CD1c-positive myeloid dendritic cell (primary cell): ENCODE measurements around the gene TCHP.
A peak's percentile ranks its signal among the peaks of the same experiment; 100 is the strongest.
"Not testable (repeated sequence)": the region's sequence is repeated elsewhere in the genome, so short reads cannot be mapped to it uniquely, and the experiment has no call there.

Experiments used
- DNase-seq: peaks from one replicate; pipeline ENCODE4 v3.0.0-alpha.2; 2016; ENCODE audit errors: extremely low spot score

Gene TCHP

DNA sequence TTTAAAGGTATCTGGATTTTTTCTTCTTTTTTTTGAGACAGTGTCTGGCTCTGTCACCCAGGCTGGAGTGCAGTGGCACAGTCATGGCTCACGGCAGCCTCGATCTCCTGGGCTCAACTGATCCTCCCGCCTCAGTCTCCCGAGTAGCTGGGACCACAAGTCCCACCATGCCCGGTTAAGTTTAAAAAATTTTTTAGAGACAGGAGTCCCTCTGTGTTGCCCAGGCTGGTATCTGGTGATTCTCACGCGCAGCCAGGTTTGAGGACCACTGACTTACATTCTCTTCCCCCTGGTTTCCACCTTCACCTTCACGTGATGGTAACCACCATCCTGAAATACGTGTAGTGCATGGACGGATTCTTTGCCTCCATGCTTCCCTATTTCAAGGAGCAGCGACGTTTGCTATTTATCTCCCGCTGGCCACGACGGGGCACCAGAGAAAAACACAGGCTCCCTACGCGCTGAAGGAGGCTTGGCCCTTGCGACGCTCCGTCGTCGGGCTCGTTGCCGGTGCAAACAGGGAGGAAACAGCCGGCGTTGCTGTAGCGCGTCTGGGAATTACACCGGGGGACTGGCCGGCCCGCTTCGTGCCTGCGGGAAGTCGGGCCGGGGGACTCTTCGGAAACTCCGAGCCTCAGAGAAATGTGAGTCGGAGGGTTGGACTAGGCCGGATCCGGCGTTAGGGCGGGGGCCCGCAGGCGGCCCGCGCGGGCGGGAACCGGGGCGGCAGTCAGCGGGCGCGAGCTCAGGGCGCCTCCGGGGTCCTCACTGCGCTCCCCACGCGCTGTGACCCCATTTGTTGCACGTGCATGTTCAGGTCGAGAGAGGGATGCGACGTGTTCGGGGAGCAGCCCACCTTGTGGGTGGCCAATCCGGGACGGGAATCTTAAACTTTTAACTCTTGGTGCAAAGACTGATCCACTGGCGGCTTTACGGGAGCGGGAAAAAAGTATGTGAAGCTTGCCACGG, at the start of gene TCHP:
Gene TCHP, plus strand, starts transcription at position 492 of the 969 bp plus-strand sequence. CDS start 2,753 bp downstream, outside the sequence.
- DNase-seq: peak; percentile 92

- DNase-seq: peak; percentile 47
These were observed 49.6 kb upstream of the TCHP start for GRCh38 chr12:109850518-109850917.

- DNase-seq: no peak
These were observed 44.7 kb upstream of the TCHP start for GRCh38 chr12:109855377-109855776.

- DNase-seq: no peak
These were observed 42.4 kb upstream of the TCHP start for GRCh38 chr12:109857715-109858114.

- DNase-seq: no peak
These were observed 41.3 kb upstream of the TCHP start for GRCh38 chr12:109858764-109859163.

GRCh38 chr12:109860977-109861376, 39.1 kb upstream of the TCHP start:
- no peak for DNase-seq

- DNase-seq: no peak
These were observed 38.3 kb upstream of the TCHP start for GRCh38 chr12:109861689-109862314.

GRCh38 chr12:109862491-109862890, 37.6 kb upstream of the TCHP start:
- not testable (repeated sequence) for DNase-seq

- peak; percentile 43 for DNase-seq
These were observed 36.0 kb upstream of the TCHP start for GRCh38 chr12:109863847-109864712.

GRCh38 chr12:109864916-109865315, 35.2 kb upstream of the TCHP start:
- DNase-seq: no peak

DNA sequence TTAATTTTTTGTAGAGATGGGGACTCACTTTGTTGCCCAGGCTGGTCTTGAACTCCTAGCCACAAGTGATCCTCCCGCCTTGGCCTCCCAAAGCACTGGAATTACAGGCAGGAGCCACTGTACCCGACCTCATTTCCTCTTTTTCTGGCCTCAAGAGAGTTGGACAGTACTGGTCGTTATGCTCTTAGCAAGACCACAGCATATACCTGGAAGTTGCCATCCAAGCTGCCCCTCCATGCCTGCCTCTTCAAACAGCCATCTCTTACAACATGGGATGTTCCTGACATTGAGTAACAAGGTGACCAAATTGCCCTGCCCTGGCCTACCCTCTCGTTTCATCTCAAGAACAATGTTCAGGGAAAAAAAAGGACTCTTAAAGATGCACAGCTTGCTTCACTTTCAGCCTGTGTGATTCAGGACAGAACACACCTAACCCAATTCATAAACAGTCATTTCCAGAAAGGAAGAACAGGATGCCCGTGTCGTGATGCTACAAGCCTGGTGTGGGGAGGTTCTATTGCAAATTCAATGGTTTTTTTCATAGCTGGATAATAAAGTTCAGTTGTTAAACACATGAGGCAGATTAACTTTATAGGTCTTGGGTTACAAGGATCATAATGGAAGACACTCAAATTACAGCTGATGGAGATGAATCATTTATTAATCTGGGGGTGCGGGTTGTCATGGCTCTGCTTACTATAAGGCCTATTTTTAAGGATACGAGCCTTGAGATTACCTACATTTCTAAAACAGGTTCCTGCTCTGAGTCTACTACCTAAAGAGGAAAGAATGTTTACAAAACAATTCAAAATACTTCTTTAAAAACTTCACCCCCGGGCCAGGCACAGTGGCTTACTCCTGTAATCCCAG, 31.7 kb upstream of the TCHP start:
- DNase-seq: no peak

DNA sequence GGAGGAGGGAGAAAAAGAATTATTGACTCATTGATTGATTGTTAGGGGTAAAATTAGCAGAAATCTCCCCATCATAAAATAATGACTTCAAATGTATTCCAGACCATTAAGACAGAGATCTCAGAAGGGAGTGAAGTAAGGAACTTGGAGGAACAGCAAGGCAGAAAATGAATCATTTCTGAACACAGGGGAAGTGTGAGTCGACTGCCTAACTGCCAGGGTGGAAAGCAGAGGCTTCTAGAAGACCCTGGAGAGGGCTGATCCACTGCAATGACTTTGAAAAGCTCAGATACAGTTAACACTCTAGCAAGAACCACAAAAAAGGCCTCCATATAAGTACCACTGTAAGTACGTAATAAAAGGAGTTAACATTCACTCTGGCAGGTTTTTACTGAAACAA, 29.4 kb upstream of the TCHP start:
- peak; percentile 47 for DNase-seq

DNA sequence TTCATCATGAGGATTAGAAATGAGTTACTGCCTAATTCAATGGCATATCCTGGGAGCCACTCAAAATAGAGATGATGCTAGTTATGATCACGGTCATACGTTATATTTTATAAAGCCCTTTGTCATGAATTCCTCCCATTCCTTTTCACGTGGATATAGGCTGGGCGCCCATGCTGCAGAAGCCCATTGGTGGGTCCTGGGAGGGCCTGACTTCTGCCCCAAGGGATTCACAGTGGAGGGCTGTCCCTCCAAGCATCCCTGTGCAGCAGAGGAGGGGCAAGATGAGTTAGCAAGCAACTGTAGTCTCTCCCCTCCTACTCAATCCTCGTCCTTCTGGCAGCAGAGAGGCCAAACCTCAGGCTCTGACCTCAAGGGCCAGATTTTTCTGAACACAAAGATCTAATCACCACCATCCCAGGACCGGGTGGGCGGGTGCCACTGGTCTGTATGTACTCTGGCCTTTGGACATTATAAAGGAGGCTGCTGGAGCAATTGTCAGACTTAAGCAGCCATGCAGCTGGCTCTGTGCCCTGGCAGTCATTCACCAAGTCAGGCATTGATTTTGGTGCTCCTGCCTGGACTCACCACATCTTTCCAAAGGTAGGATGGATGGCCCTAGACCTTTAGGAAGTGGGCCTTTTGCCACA, 28.3 kb upstream of the TCHP start:
- no peak for DNase-seq

GRCh38 chr12:109873653-109874052, 26.4 kb upstream of the TCHP start:
- DNase-seq: no peak

- DNase-seq: no peak
These were observed 24.4 kb upstream of the TCHP start for GRCh38 chr12:109875572-109876131.

GRCh38 chr12:109876406-109876805, 23.7 kb upstream of the TCHP start:
- DNase-seq: no peak

DNA sequence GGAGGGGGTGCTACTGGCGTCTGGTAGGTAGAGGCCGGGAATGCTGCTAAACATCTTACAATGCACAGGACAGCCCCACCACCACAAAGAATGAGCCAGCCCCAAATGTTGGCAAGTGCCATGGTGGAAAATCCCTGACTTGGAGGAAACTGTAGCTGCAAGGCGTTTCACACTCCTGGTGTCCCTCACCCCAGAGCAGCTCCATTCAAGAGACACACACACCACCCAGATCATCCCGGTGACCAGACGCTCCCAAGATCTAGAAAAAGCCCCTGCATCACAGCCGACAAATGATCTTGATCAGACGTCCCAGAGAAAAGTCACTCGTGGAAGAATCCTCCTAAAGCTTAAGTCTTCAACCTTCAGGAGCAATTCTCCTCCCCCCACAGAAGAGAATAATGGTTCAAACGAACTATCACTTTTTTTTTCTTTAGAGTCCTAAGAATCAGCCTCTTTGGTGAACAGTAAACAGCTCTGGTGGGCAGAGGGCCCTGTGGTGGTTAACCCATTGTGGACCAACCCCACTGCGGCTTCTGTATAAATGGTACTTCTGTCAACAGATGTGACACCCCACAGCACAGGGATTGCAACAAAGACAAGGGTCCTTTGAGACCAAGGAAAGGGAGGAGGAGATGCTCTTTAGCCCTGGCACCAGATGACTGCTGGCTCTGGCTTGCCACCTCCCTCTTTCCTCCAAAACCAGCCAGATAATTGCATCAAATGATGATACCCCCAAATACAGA, 22.4 kb upstream of the TCHP start:
- DNase-seq: no peak

GRCh38 chr12:109878247-109878625, 21.8 kb upstream of the TCHP start:
- DNase-seq: no peak

DNA sequence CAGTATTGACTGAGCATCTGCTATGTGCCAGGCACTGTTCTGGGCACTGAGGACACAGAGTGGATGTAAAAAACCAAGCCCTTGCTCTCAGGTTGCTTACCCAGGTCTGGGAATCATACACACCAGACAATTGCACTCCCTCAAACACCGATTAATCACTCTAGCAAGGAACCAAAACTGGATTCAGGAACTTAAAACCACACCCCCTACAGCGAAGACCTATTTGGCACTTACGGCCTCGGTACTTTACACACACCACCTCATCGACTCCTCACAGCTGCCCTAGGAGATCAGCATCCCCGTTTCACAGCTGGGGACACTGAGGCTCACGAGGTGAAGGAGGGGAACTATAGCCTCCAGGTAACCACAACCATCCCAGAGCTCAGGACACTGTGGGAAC, 21.3 kb upstream of the TCHP start:
- DNase-seq: peak; percentile 76
